Hepatocyte (in vitro differentiated cells): Measurements from ENCODE around the gene RICTOR. TPM values are rescaled to one million over a fixed set of nuclear protein-coding genes. Genes with fewer than 3 reads are reported as not detected.

Experiments used
- DNase-seq: peaks from one replicate; pipeline ENCODE4 v3.0.0-alpha.2; 2016; ENCODE audit warnings: low spot score
- H2AFZ ChIP-seq: fragments of 200-600 bp; sonication (generic); 2 replicates; pipeline ENCODE4 v1.6.0; 2016; ENCODE audit warnings: antibody characterized with exemption, mild to moderate bottlenecking
- H3K27ac ChIP-seq: fragments of 200-600 bp; sonication (generic); 2 replicates; pipeline ENCODE4 v1.5.1; 2016; ENCODE audit warnings: mild to moderate bottlenecking
- H3K27me3 ChIP-seq: fragments of 200-600 bp; sonication (generic); 2 replicates; pipeline ENCODE4 v1.6.1; 2016
- H3K36me3 ChIP-seq: fragments of 200-600 bp; sonication (generic); replicated peaks from 2 replicates; pipeline ENCODE4 v1.5.1; 2016; ENCODE audit warnings: low read depth; ENCODE audit not compliant: insufficient read depth
- H3K4me1 ChIP-seq: fragments of 200-600 bp; sonication (generic); 2 replicates; pipeline ENCODE4 v1.5.1; 2016; ENCODE audit warnings: mild to moderate bottlenecking, moderate library complexity; ENCODE audit not compliant: insufficient read depth
- H3K4me2 ChIP-seq: fragments of 200-600 bp; sonication (generic); 2 replicates; pipeline ENCODE4 v1.6.0; 2016
- H3K4me3 ChIP-seq: fragments of 200-600 bp; sonication (generic); 2 replicates; pipeline ENCODE4 v1.5.1; 2016; ENCODE audit warnings: mild to moderate bottlenecking
- H3K79me2 ChIP-seq: fragments of 200-600 bp; sonication (generic); 2 replicates; pipeline ENCODE4 v1.6.0; 2017; ENCODE audit warnings: mild to moderate bottlenecking
- H3K9me2 ChIP-seq: fragments of 200-600 bp; sonication (generic); replicated peaks from 2 replicates; pipeline ENCODE4 v1.6.0; 2017; ENCODE audit warnings: mild to moderate bottlenecking; ENCODE audit not compliant: insufficient read depth
- H3K9me3 ChIP-seq: fragments of 200-600 bp; sonication (generic); 2 replicates; pipeline ENCODE4 v1.5.1; 2016; ENCODE audit warnings: low read depth, mild to moderate bottlenecking
- H4K20me1 ChIP-seq: fragments of 200-600 bp; sonication (generic); 2 replicates; pipeline ENCODE4 v1.6.0; 2016; ENCODE audit warnings: mild to moderate bottlenecking; ENCODE audit not compliant: insufficient read depth, poor library complexity, severe bottlenecking
- CTCF ChIP-seq: fragments of 200-600 bp; sonication (generic); IDR thresholded peaks from 2 replicates; pipeline ENCODE4 v1.5.1; 2016; ENCODE audit warnings: antibody characterized with exemption, mild to moderate bottlenecking; ENCODE audit not compliant: poor library complexity
- EZH2 ChIP-seq: fragments of 200-600 bp; sonication (generic); IDR thresholded peaks from 2 replicates; pipeline ENCODE4 v1.6.1; 2016; ENCODE audit warnings: antibody characterized with exemption, mild to moderate bottlenecking, borderline replicate concordance
- EZH2phosphoT487 ChIP-seq: fragments of 200-600 bp; sonication (generic); IDR thresholded peaks from one replicate; pipeline ENCODE4 v1.6.1; 2018; ENCODE audit warnings: antibody characterized with exemption, mild to moderate bottlenecking, low read depth, moderate library complexity; ENCODE audit not compliant: unreplicated experiment, severe bottlenecking
- WGBS: methylation state at CpG from one replicate; pipeline ENCODE4 v1.1.6; 2016; ENCODE audit warnings: low lambda C conversion rate; ENCODE audit errors: missing lambda C conversion rate; 5-methylcytosine and 5-hydroxymethylcytosine counted together
- polyA plus RNA-seq: library from polyadenylated mRNA; unstranded; fragments of >200 nt; fragmentation: Nextera tagmentation; extraction: Ambion mirVana; gene quantifications from 2 replicates; pipeline ENCODE4 v1.2.1, GENCODE V29; 2016
- total RNA-seq: library from RNA; depleted of rRNA; stranded (reverse); fragments of >200 nt; gene quantifications from 2 replicates; pipeline ENCODE4 v1.2.3, GENCODE V29; 2014

Gene RICTOR
- total and polyA plus RNA-seq, 2 experiments from 2014 or later: 8.5 to 29.1 TPM

GRCh38 chr5:39100851-39101396 lies 26.7 kb upstream of the RICTOR start:
- Histone ChIP-seq H3K4me1 (peaks cover 4% of the 10 kb centered on the region), H4K20me1 (no peaks in the 10 kb centered on the region), H3K4me2 (no peak overlapping the region), H3K36me3 (no peaks in the 10 kb centered on the region), H3K79me2 (no peaks in the 10 kb centered on the region), H3K9me2 (no peaks in the 10 kb centered on the region), H3K9me3 (no peaks in the 10 kb centered on the region), H2AFZ (no peak overlapping the region), H3K27me3 (no peaks in the 10 kb centered on the region), H3K4me3 (no peak overlapping the region), H3K27ac (no peak overlapping the region)
- 73% methylated on average over 7 of the region's 7 CpGs for WGBS
- no peak for DNase-seq
- TF ChIP-seq CTCF (no peak), EZH2phosphoT487 (no peak), EZH2 (no peak)

- H3K4me2 ChIP-seq: no peak overlapping the region
- H3K27ac ChIP-seq: no peak overlapping the region
- H4K20me1 ChIP-seq: no peaks in the 10 kb centered on the region
These were observed 26.2 kb upstream of the RICTOR start for GRCh38 chr5:39100301-39100850.

GRCh38 chr5:39099831-39100230 lies 25.6 kb upstream of the RICTOR start:
- Histone ChIP-seq H3K27ac (no peak overlapping the region), H3K4me2 (no peak overlapping the region), H3K4me1 (peaks cover 4% of the 10 kb centered on the region), H3K79me2 (no peaks in the 10 kb centered on the region), H3K4me3 (no peak overlapping the region), H3K9me3 (no peaks in the 10 kb centered on the region), H4K20me1 (no peaks in the 10 kb centered on the region), H3K27me3 (no peaks in the 10 kb centered on the region), H3K9me2 (no peaks in the 10 kb centered on the region), H3K36me3 (no peaks in the 10 kb centered on the region), H2AFZ (no peak overlapping the region)
- TF ChIP-seq EZH2 (no peak), CTCF (no peak), EZH2phosphoT487 (no peak)
- no peak for DNase-seq

More at GRCh38 chr5:39100301-39100850, 26.2 kb upstream of the RICTOR start:
- TF ChIP-seq EZH2phosphoT487 (no peak), EZH2 (no peak), CTCF (no peak)
- WGBS: 88% methylated on average over 6 of the region's 6 CpGs
- no peaks in the 10 kb centered on the region for H3K27me3 ChIP-seq
- H3K9me2 ChIP-seq: no peaks in the 10 kb centered on the region
- no peaks in the 10 kb centered on the region for H3K9me3 ChIP-seq
- no peak for DNase-seq
- no peaks in the 10 kb centered on the region for H3K36me3 ChIP-seq
- H3K79me2 ChIP-seq: no peaks in the 10 kb centered on the region
- H2AFZ ChIP-seq: no peak overlapping the region
- no peak overlapping the region for H3K4me3 ChIP-seq
- H3K4me1 ChIP-seq: peaks cover 4% of the 10 kb centered on the region
